NCI-H774 (cell line): ENCODE measurements around the gene MBIP.

ENCODE experiments used
- DNase-seq: peaks from one replicate; lab custom pipeline; 2025; lab: John Stamatoyannopoulos, UW

The MBIP gene

DNA sequence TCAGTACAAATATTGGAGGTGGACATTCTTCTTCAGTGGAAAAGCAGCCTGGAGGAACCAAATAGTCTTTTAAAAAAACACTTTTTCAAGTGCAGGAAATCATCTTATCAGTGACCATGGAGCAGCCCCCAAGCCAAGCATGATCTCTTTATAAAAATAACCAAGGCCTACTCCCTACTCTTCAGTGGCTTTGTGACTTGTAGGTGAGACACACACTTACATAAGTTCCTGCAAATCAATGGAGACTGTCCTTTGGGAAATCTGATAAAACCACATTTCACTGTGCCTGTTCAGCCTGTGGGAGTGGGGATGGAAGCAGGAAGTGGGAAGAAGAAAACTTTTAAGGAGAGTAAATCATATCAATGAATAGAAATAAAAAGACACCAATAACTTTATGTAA is 56.3 kb downstream of the MBIP start:
- no peak for DNase-seq

DNA sequence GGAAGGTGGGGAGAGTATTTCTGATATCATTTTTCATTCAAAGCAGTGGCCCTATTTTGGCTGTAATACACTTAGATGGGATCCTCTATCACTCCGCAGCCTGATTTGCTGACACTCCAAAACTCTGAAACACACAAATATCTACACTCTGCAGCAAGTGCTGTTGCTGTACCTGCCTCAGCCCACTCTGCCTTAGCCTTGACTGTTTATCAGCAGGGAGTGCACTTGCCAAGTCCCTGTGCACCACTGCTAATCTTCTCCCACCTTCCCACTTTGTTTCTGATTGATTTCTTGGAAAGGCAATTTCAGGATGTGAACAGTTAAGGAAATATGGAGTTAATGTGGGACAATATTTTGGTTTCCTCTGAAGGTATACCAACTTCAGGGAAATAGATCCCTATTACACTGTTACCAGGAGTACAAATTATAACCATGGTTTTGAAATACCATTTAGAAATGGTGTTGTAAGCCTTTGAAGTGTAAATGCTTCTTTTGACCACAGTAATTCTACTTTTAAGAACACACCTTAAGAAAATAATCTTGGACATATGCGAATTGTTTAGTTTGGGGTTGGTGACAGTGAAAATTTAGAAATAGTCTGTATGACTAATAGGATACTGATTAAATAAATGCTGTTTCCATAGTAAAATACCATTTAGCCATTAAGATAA is 59.3 kb downstream of the MBIP start:
- no peak for DNase-seq

GRCh38 chr14:36258241-36258640 is 62.2 kb downstream of the MBIP start:
- DNase-seq, result no peak

- DNase-seq, result no peak
These were observed 64.2 kb downstream of the MBIP start for GRCh38 chr14:36256126-36256801.

- no peak for DNase-seq
These were observed 66.3 kb downstream of the MBIP start for GRCh38 chr14:36254020-36254624.
